Kidney (tissue), 14 donors: ENCODE data around the gene KCNAB1. TPM values are rescaled to one million over a fixed set of nuclear protein-coding genes. Genes with fewer than 3 reads are reported as not detected.

Experiments
- DNase-seq, 5 donors: peaks; one replicate each; pipeline ENCODE4 v3.0.0-alpha.2; 2013 to 2020
- FAIRE-seq: peaks from 2 replicates; lab custom pipeline; 2012; peaks lifted over from hg19 to GRCh38; lab: Jason Lieb, UNC
- H3K27ac ChIP-seq, 2 donors: one replicate each; pipeline ENCODE4 v1.7.0; 2013; ENCODE audit warnings: low read depth in 2 of 2, low read length in 2 of 2, inconsistent platforms in 1 of 2
- H3K27me3 ChIP-seq: one replicate; pipeline ENCODE4 v1.7.1; 2013; ENCODE audit warnings: low read length, inconsistent platforms; ENCODE audit not compliant: control insufficient read depth, insufficient read depth
- H3K36me3 ChIP-seq, 3 donors: one replicate each; pipeline versions ENCODE4 v1.7.0 to v1.7.1; 2013; ENCODE audit warnings: low read length in 3 of 3, control low read depth in 1 of 3, inconsistent platforms in 1 of 3; ENCODE audit not compliant: insufficient read depth in 3 of 3, control insufficient read depth in 2 of 3
- H3K4me1 ChIP-seq, 3 donors: one replicate each; pipeline versions ENCODE4 v1.7.0 to v1.7.1; 2013; ENCODE audit warnings: low read length in 3 of 3, inconsistent platforms in 1 of 3, low read depth in 1 of 3; ENCODE audit not compliant: control insufficient read depth in 2 of 3, insufficient read depth in 2 of 3
- H3K4me3 ChIP-seq, 3 donors: one replicate each; pipeline versions ENCODE4 v1.7.0 to v1.8.1; 2013; ENCODE audit warnings: low read length in 3 of 3, control low read depth in 1 of 3, inconsistent platforms in 1 of 3
- H3K9ac ChIP-seq, 3 donors: one replicate each; pipeline versions ENCODE4 v1.7.0 to v1.7.1; 2013; ENCODE audit warnings: low read length in 3 of 3, control low read depth in 1 of 3, inconsistent platforms in 1 of 3
- H3K9me3 ChIP-seq, 3 donors: one replicate each; pipeline versions ENCODE4 v1.7.0 to v1.7.1; 2013; ENCODE audit warnings: low read length in 3 of 3, control low read depth in 1 of 3, inconsistent platforms in 1 of 3; ENCODE audit not compliant: control insufficient read depth in 2 of 3, insufficient read depth in 1 of 3
- CTCF ChIP-seq: IDR thresholded peaks from 3 replicates; pipeline ENCODE4 v1.5.1; 2012; ENCODE audit warnings: mild to moderate bottlenecking, moderate library complexity, borderline replicate concordance; ENCODE audit not compliant: insufficient read depth; ENCODE audit errors: extremely low read depth
- intact Hi-C: fragments of 100-400 bp; cut with DNase I; formaldehyde crosslinking; loops from one replicate; pipeline ENCODE4 v1.11.1; 2022
- polyA plus RNA-seq: library from polyadenylated mRNA; stranded (reverse); fragments of 350-450 nt; fragmentation: Illumina TruSeq; extraction: RNeasy Lipid Tissue Mini Kit (QIAGEN cat#74804); gene quantifications from one replicate; pipeline ENCODE4 v1.2.3, GENCODE V29; 2014; ENCODE audit warnings: low read depth, low replicate concordance; ENCODE audit not compliant: insufficient read depth
- total RNA-seq: library from RNA; stranded (reverse); fragmentation: NEBNext Ultra II Directional; extraction: Animal tissue kit (Norgen Biotek cat#: 25700); gene quantifications from one replicate; pipeline ENCODE4 v1.2.1, GENCODE V29; 2021
- donor health status: control.
- donor health status: control.
- donor health status: control.
- donor health status: control.
- donor health status: control.
- donor health status: DM: yes; HTN: yes; CAD: no.
- donor health status: Normal renal cell carcinoma (clear cell type).

KCNAB1 gene
- total and polyA plus RNA-seq, 2 donors from 2014 or later: 1.7 to 6.6 TPM

GRCh38 chr3:156142702-156143101, 22.3 kb downstream of the KCNAB1 start:
- no peak overlapping the region for H3K9ac ChIP-seq
- H3K4me1 ChIP-seq: no peaks in the 10 kb centered on the region
- H3K27me3 ChIP-seq: no peaks in the 10 kb centered on the region
- no peak for FAIRE-seq
- H3K36me3 ChIP-seq: no peaks in the 10 kb centered on the region
- intact Hi-C loops: no loop called here
- no peak for DNase-seq
- no peaks in the 10 kb centered on the region for H3K9me3 ChIP-seq
- H3K4me3 ChIP-seq: no peak overlapping the region
- TF ChIP-seq CTCF: no peak
- no peak overlapping the region for H3K27ac ChIP-seq

GRCh38 chr3:156143136-156143535, 22.8 kb downstream of the KCNAB1 start:
- Histone ChIP-seq H3K27ac (no peak overlapping the region), H3K4me1 (no peaks in the 10 kb centered on the region), H3K9me3 (no peaks in the 10 kb centered on the region), H3K27me3 (no peaks in the 10 kb centered on the region), H3K4me3 (no peak overlapping the region), H3K36me3 (no peaks in the 10 kb centered on the region), H3K9ac (no peak overlapping the region)
- no peak for FAIRE-seq
- intact Hi-C loops: no loop called here
- no peak for DNase-seq
- no peak for TF ChIP-seq CTCF

- intact Hi-C loops: no loop called here
- H3K4me3 ChIP-seq: no peak overlapping the region
- H3K9ac ChIP-seq: no peak overlapping the region
- no peaks in the 10 kb centered on the region for H3K36me3 ChIP-seq
- no peaks in the 10 kb centered on the region for H3K9me3 ChIP-seq
- DNase-seq (no peak), FAIRE-seq (no peak)
- no peaks in the 10 kb centered on the region for H3K4me1 ChIP-seq
- no peak for TF ChIP-seq CTCF
- no peaks in the 10 kb centered on the region for H3K27me3 ChIP-seq
- no peak overlapping the region for H3K27ac ChIP-seq
Observed at GRCh38 chr3:156144060-156144459, 23.7 kb downstream of the KCNAB1 start.

GRCh38 chr3:156145866-156146265, 25.5 kb downstream of the KCNAB1 start:
- no peak overlapping the region for H3K27ac ChIP-seq
- intact Hi-C loops: no loop called here
- no peak for TF ChIP-seq CTCF
- H3K9me3 ChIP-seq: no peaks in the 10 kb centered on the region
- FAIRE-seq (no peak), DNase-seq (no peak)
- no peak overlapping the region for H3K9ac ChIP-seq
- no peak overlapping the region for H3K4me3 ChIP-seq
- H3K36me3 ChIP-seq: no peaks in the 10 kb centered on the region
- no peaks in the 10 kb centered on the region for H3K27me3 ChIP-seq
- H3K4me1 ChIP-seq: peaks cover 0 to 4% (median 0%) of the 10 kb centered on the region in 3 donors
